Smooth muscle cell (in vitro differentiated cells): ENCODE data around the gene C1QB. TPM values are rescaled to one million over a fixed set of nuclear protein-coding genes. Genes with fewer than 3 reads are reported as not detected.

ENCODE experiments used
- DNase-seq: peaks from one replicate; lab custom pipeline; 2025; ENCODE audit not compliant: unreplicated experiment; lab: John Stamatoyannopoulos, UW
- H2AFZ ChIP-seq: fragments of 200-600 bp; sonication (generic); 2 replicates; pipeline ENCODE4 v1.6.0; 2016; ENCODE audit warnings: antibody characterized with exemption, low read depth, mild to moderate bottlenecking
- H3F3A ChIP-seq: fragments of 200-600 bp; sonication (generic); 2 replicates; pipeline ENCODE4 v1.6.0; 2017; ENCODE audit warnings: antibody characterized with exemption, low read depth
- H3K27ac ChIP-seq: fragments of 200-600 bp; sonication (generic); 2 replicates; pipeline ENCODE4 v1.5.1; 2016; ENCODE audit warnings: low read depth, mild to moderate bottlenecking
- H3K27me3 ChIP-seq: fragments of 200-600 bp; sonication (generic); 2 replicates; pipeline ENCODE4 v1.6.1; 2016; ENCODE audit warnings: low read depth, mild to moderate bottlenecking
- H3K36me3 ChIP-seq: fragments of 200-600 bp; sonication (generic); 2 replicates; pipeline ENCODE4 v1.5.1; 2016; ENCODE audit warnings: low read depth
- H3K4me1 ChIP-seq: fragments of 200-600 bp; sonication (generic); 2 replicates; pipeline ENCODE4 v1.5.1; 2016; ENCODE audit warnings: low read depth
- H3K4me2 ChIP-seq: fragments of 200-600 bp; sonication (generic); 2 replicates; pipeline ENCODE4 v1.6.0; 2016; ENCODE audit warnings: mild to moderate bottlenecking
- H3K4me3 ChIP-seq: fragments of 200-600 bp; sonication (generic); 2 replicates; pipeline ENCODE4 v1.5.1; 2016; ENCODE audit warnings: mild to moderate bottlenecking
- H3K79me2 ChIP-seq: fragments of 200-600 bp; sonication (generic); 2 replicates; pipeline ENCODE4 v1.6.0; 2016; ENCODE audit warnings: low read depth, mild to moderate bottlenecking
- H3K9ac ChIP-seq: fragments of 200-600 bp; sonication (generic); 2 replicates; pipeline ENCODE4 v1.6.0; 2016; ENCODE audit warnings: low read depth
- H3K9me3 ChIP-seq: fragments of 200-600 bp; sonication (generic); replicated peaks from 2 replicates; pipeline ENCODE4 v1.5.1; 2016; ENCODE audit warnings: low read depth
- H4K20me1 ChIP-seq: fragments of 200-600 bp; sonication (generic); 2 replicates; pipeline ENCODE4 v1.6.0; 2016; ENCODE audit warnings: low read depth
- CTCF ChIP-seq: fragments of 200-600 bp; sonication (generic); IDR thresholded peaks from 2 replicates; pipeline ENCODE4 v1.5.1; 2017; ENCODE audit warnings: borderline replicate concordance, mild to moderate bottlenecking, antibody characterized with exemption; ENCODE audit not compliant: insufficient read depth, poor library complexity, severe bottlenecking
- WGBS: methylation state at CpG from one replicate; pipeline ENCODE4 v1.1.7; 2016; ENCODE audit warnings: low lambda C conversion rate; 5-methylcytosine and 5-hydroxymethylcytosine counted together
- polyA plus RNA-seq: library from polyadenylated mRNA; unstranded; fragments of >200 nt; fragmentation: Nextera tagmentation; extraction: Ambion mirVana; gene quantifications from 2 replicates; pipeline ENCODE4 v1.2.1, GENCODE V29; 2016
- total RNA-seq: library from RNA; depleted of rRNA; stranded (reverse); fragments of >200 nt; gene quantifications from 2 replicates; pipeline ENCODE4 v1.2.3, GENCODE V29; 2014

C1QB gene
- total and polyA plus RNA-seq, 2 experiments from 2014 or later: not detected

GRCh38 chr1:22645931-22646330 lies 7.1 kb upstream of the C1QB start:
- H3K9me3 ChIP-seq: no peaks in the 10 kb centered on the region
- H3K27me3 ChIP-seq: peaks cover 9% of the 10 kb centered on the region
- no peaks in the 10 kb centered on the region for H3K4me1 ChIP-seq
- no peaks in the 10 kb centered on the region for H4K20me1 ChIP-seq
- H3K27ac ChIP-seq: no peak overlapping the region
- no peaks in the 10 kb centered on the region for H3K36me3 ChIP-seq
- no peak for DNase-seq
- H2AFZ ChIP-seq: no peak overlapping the region
- no peak overlapping the region for H3K4me3 ChIP-seq
- WGBS: 80% methylated on average over 7 of the region's 7 CpGs
- no peaks in the 10 kb centered on the region for H3F3A ChIP-seq
- no peak overlapping the region for H3K4me2 ChIP-seq
- no peak overlapping the region for H3K9ac ChIP-seq
- no peak for TF ChIP-seq CTCF
- H3K79me2 ChIP-seq: no peaks in the 10 kb centered on the region

GRCh38 chr1:22646384-22646783 lies 6.7 kb upstream of the C1QB start:
- H3K9me3 ChIP-seq: no peaks in the 10 kb centered on the region
- H3K36me3 ChIP-seq: no peaks in the 10 kb centered on the region
- DNase-seq: no peak
- H3K9ac ChIP-seq: no peak overlapping the region
- H2AFZ ChIP-seq: no peak overlapping the region
- H3K27me3 ChIP-seq: peaks cover 9% of the 10 kb centered on the region
- WGBS: 3% methylated on average over 1 of the region's 1 CpG
- H3K4me2 ChIP-seq: no peak overlapping the region
- H3K27ac ChIP-seq: no peak overlapping the region
- TF ChIP-seq CTCF: no peak
- H3K79me2 ChIP-seq: no peaks in the 10 kb centered on the region
- no peak overlapping the region for H3K4me3 ChIP-seq
- H3K4me1 ChIP-seq: no peaks in the 10 kb centered on the region
- H4K20me1 ChIP-seq: no peaks in the 10 kb centered on the region
- H3F3A ChIP-seq: no peaks in the 10 kb centered on the region

- WGBS: 89% methylated on average over 13 of the region's 13 CpGs
- no peak overlapping the region for H3K27ac ChIP-seq
- no peak for TF ChIP-seq CTCF
- no peaks in the 10 kb centered on the region for H3K79me2 ChIP-seq
- H3K4me2 ChIP-seq: no peak overlapping the region
- H3K4me3 ChIP-seq: no peak overlapping the region
- H3K4me1 ChIP-seq: no peaks in the 10 kb centered on the region
- no peak overlapping the region for H3K9ac ChIP-seq
- H3K9me3 ChIP-seq: no peaks in the 10 kb centered on the region
- H4K20me1 ChIP-seq: no peaks in the 10 kb centered on the region
- no peaks in the 10 kb centered on the region for H3F3A ChIP-seq
- peaks cover 30% of the 10 kb centered on the region for H3K27me3 ChIP-seq
- no peak overlapping the region for H2AFZ ChIP-seq
- no peaks in the 10 kb centered on the region for H3K36me3 ChIP-seq
- no peak for DNase-seq
These were observed 2.8 kb upstream of the C1QB start for GRCh38 chr1:22650089-22650693.
